NCI-H128 (cell line): ENCODE measurements around the gene DERL3.

Experiments
- DNase-seq: peaks from one replicate; lab custom pipeline; 2025; ENCODE audit not compliant: unreplicated experiment; lab: John Stamatoyannopoulos, UW

DERL3 gene

DNA sequence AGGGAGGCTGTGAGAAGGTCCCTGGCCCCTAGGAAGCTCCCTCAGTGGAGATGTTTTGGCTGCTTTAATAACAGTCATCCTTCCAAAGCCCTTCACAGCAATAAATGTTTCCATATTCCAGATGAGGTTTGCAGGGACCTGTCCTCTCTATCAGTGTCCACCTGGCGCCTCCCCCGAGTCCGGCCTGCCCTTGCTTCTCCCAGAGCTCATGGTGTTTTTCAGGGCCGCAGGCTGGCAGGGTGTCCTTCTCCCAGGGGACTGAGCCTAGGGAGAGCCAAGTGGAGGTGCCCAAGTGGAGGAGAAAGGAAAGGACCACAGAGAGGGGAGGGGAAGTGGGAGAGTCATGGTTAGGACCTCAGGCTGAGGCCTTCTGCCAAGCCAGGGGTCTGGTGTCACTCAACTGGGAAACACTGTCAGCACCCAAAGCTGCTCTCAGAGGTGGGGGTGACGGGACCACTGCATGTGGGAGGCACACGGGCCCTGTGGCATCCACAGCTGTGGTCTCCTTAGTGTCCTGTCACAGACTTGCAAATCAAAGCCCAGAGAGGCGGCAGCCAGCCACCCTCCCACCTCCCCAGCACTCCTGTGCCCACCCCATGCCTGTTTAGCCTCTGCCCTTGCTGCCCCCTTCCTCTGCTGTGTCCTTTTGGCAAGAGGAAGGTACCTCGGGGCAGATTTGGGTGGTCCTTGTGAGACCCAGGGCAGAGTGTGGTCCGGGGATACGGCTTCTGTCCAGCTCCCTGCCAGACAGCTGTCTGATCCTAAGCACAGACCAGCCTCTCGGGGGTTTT, 6.4 kb downstream of the DERL3 start:
- DNase-seq: no peak

DNA sequence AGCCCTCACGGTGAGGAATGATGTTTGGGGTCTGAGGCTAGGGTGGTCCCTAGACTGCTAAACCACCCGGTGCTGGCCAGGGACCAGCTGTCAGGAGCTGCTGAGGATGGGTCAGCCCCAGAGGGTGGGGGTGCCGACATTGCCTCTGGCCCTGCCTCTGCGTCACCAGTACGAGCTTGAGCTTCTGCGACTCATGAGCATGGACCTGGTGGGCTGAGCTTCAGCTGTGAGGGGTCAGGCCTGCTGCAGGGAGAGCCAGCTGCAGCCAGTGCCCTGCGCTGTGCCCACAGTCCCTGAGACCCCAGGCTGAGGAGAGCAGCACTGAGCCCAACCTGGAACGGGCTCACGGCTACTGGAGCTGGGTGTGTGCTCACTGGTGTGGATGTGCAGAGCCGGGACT, 7.0 kb downstream of the DERL3 start:
- no peak for DNase-seq

DNA sequence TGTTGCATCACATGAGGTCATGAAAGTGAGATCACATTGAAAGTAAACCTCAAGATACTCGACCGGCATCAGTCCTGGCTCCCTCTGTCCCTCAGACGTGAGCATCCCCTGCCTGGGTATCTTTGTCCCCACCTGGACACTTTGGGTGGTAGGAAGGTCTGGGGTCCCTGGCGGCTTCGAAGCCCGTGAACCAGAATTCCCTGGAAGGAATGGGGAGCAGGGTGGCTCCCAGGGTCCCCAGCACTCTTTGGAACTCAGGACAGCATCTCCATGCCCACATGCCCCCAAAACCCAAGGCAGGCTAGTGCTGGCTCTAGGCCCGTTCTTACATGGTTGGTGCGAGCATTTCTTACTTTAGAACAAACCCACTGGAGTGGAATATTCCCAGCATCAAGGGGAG, 7.5 kb downstream of the DERL3 start:
- no peak for DNase-seq

DNA sequence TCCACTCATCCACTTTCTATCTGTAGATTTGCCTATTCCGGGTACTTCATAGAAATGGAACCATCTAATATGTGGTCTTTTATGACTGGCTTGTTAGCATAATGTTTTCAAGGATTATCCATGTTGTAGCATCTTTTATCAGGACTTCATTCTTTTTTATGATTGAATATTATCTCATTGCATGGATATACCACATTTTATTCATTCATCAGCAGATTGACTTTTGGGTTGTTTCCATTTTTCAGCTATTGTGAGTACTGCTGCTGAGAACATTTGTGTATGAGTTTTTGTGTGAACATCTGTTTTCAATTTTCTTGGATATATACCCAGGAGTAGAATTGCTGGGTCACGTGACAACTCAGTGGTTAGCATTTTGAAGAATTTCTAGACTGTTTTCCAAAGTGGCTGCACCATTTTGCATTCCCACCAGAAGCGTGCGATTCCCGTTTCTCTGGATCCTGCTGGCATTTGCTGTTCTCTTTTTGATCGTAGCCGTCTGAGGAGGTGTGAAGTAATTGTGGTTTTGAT, 8.9 kb downstream of the DERL3 start:
- no peak for DNase-seq

DNA sequence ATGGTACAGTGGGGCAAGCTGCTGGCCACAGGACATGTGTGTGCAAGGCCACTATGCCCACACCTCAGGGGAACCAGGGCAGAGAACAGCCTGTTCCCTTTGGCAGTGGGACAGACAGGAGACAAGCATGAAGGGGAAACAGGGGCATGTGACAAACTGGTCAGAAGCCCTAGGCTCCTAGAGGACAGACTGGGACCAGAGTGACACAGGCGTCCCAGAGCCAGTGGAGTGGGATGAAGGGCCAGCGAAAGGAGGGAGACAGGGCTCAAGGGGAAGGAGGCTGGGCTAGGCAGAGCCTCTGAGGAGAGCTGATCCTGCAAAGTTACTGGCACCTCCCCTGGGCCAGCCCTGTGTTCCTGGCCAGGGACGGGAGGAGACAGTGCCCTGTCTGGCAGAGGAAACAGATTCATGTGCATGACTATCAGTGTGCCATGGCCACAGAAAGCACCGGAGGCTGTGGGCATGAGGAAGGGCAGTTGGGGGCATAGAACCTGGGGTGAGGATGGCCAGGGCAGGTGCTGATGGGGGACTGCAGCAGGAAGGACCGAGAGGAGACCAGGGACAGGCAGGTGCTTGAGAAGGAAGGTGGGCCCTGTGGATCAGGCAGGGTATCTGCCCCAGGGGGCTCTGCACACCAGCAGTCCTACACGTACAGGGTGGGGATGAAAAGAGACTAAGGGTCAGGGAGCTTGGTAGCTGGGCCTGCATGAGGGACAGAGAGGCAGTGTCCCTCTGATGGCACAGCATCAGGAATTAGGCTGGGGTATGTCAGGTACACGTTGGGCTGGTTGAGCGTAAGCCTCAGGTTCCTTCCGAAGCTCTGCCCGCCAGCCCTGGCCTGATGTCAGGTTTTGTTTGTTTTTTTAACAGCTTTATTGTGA, 9.8 kb downstream of the DERL3 start:
- DNase-seq: no peak

DNA sequence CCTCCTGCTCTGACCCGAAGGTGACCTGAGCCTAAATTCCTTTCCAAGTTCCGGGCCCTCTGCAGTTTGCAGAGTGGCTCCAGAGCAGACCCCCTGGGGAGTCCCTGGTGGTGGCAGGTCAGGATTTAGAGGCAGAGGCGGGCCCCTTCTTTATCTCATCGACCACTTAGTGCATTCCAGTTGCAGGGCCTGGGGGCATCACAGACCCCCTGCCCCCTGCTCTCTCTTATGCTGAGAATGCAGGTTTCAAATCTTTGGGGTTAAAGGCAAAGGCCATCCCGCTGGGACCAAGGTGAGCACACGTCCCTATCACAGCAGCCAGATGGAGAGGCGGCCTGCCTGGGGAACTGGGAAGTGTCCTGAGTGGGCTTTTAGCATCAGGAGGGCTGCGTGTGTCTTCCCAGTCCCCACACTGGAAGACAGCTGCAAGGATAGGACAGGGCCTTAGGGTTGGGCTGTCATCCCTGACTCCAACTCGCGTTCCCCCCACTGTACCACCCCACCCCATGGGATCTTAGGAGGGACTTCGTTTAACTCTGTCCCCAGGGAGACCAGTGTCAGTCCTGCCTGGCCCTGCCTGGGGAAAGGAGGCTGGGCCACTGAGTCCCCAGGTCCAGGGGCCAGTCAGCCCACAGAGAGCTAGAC, 11.3 kb downstream of the DERL3 start:
- DNase-seq: no peak

DNA sequence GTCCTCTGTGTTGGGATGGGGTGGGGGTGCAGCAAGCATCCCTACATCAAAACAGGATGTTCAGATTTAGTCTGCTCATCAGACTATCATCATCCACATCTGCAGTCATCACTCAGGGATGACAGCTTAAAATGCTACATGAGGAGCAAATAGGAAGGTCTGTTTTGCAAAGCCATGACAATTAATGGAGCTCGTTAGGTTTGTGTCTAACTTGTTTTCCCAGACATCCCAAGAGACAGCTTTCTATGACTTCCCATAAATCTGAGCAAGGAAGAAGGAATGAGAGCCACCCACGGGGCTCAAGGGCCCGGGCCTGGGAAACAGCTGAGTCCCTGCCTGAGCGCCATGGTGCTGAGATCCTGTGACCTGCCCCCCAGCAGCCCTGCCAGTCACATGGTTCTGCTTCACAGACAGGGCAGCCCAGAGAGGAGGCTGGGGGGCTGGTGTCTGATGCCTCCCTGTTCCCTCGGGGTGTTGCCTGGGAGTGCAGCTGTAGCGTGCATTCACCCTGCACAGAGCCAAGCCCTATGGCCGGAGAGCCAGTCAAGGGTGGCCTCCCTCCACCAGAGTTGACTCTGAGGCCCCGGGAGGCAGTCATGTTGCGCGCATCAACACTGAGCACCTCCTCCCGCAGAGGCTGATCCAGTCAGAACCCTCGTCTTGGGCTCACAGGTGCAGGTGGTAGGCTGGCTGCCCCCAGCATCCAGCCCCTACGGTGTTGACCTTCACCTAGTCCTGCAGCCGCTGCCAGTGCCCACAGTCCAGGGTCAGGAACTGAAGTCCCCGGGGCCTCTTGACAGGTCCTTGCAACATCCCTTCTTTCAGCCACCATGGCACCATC, 12.1 kb downstream of the DERL3 start:
- no peak for DNase-seq

DNA sequence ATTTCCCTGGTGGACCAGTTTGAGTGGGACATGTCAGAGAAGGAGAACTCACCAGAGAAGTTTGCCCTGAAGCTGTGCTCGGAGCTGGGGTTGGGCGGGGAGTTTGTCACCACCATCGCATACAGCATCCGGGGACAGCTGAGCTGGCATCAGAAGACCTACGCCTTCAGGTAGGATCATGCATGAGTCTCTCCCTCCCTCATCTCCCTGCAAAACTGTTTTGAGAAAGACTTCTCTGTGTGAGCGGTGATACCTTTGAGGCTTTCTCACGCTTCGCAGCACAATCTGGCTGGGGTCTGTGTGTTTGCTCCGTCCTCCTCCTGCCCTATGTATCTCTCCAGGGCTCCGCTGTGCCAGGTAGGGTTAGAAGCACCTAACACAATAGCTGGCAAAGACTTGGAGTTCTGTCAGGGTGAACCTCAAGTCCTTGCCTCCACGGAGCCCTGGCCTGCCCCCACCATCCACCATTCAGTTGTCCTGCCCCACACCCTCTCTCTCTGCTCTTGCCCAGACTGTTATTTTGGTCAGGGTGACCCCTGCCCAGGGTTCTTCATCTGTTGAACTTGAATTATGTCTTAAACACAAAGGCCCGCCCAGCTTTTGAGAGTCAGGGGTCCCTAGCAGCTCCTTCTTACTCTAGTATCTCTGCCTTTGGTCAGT, 13.4 kb downstream of the DERL3 start:
- DNase-seq: no peak

DNA sequence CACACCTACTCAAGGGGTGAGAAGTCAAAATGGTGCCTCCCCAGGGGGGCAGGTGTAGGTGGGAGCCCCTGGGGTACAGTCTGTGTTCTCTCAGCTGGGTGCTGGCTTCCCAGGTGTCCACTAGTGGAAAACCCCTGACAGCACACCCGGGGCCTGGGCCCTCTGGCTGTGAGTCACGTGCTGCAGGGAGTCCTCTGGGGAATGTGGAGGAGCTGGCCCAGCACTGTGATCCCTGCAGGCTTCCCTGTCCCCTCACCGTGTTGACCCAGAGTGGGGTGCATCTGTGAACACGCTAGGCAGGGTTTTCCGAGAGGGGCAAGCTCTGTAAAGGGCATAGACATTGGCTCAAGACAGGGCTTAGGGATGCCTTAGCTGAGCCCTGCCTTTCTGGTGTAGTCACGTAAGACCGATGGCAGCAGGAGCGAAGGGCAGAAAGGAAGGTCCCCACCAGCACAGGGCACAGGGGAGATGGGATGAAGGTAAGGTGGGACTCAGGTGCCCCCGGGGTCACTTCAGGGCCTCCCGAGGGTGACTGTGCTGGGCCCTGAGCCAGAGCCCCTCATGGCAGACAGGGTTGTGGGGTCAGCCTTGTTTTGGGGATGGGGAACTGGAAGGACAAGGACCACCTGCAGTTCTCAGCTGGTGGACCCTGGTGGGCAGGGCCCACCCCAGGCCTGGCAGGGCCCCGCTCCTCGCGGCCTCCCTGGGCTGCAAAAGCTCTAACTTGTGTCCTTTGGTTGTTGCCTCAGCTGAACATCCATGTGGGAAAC, 14.1 kb downstream of the DERL3 start:
- no peak for DNase-seq

DNA sequence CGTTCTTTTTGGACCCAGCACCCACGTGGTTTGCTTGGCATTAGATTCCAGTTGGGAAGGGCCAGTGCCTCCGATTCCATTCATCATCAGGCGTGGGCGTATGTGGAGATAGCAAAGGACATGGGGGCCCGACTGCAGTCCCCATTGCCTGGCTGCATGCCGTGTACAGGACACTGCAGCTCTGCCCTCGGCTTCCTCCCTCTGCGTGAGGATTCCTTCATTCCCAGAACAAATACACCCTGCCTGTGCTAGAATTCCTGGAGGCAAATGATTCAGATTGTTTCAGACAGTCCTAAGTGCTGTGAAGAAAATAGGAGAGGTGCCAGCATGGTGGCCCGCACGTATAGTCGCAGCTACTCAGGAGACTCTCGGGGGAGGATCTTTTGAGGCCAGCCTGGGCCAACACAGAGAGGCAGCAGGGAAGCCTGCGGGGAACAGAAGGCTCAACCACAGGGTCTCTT, 15.4 kb downstream of the DERL3 start:
- no peak for DNase-seq

DNA sequence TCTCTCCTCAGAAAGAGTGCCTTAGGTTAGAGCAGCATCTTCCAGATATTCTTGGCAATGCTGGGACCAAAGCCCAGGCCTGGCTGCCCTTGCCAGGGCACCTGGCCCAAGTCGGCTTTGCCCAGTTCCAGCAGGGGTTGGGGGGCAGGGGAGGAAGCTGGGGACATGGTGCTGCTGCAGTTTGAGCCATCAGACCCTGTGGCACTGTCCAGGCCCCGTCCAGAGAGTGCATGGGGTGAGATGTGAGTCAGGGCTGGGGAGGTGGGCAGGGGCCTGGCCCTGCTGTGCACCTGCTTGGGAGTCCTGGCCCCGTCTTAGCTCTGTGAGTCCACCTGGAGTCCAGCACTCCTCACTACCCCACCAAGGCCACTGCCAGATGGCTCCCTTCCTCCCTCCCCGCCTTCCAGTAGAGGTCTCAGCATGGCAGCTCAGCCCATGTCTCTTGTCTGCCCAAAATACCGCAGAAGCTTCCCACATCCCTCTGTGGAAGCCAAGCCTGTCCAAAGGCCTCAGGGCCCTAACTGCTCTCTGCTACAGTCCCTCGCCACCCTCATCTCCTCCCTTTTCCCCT, 16.6 kb downstream of the DERL3 start:
- no peak for DNase-seq

DNA sequence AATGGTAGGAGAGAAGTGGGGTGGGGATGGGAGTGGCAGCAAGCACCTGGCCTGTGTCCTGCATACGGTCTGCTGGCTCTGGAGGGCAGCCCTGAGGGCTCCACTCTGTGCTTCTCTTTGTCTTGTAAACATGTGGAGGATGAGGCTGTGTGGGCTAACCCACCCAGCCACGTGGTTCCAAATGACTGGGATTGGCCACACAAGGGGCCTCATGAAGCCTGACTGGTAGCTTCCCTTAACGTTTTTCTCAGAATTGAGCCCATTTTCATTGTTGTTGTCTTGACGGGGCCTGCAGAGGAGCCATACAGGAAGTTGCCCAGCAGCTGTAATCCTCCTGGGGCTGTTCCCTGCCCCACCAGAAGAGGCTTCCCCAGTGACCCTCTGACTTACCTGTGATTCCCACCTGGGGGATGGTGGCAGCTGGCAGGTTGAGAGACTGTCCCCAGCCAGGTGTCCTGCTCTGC, 18.0 kb downstream of the DERL3 start:
- no peak for DNase-seq

DNA sequence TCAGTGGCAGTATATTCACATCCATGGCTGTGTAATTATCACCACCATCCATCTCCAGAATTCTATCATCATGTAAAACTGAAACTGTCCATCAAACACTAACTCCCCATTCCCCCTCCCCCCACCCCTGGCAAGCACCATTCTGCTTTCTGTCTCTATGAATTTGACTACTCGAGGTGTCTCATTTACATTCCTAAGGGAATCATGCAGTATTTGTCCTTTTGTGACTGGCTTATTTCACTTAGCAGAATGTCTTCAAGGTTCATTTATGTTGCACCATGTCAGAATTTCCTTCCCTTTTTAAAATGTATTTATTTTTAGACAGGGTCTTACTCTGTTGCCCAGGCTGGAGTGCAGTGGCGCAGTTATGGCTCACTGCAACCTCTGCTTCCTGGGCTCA, 20.3 kb downstream of the DERL3 start:
- no peak for DNase-seq

DNA sequence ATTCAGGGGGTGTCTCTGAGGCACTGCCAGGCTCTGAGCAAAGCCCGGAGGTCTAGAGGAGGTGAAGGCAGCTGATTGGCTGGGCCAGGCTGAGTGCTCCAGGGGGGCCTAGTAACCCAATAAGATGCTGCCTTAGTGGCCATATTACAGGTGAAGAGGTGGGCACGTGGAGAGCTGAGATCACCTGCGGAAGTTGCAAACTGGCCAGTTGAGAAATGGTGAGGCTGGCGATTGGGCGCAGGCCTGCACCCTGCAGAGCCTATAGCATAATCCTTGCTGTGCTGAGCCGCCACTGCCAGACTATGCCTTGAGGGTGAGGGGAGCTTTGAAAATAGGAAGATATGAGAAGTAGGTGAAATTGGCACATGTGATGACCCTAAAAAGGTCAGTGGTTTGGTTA, 21.7 kb downstream of the DERL3 start:
- DNase-seq: no peak

DNA sequence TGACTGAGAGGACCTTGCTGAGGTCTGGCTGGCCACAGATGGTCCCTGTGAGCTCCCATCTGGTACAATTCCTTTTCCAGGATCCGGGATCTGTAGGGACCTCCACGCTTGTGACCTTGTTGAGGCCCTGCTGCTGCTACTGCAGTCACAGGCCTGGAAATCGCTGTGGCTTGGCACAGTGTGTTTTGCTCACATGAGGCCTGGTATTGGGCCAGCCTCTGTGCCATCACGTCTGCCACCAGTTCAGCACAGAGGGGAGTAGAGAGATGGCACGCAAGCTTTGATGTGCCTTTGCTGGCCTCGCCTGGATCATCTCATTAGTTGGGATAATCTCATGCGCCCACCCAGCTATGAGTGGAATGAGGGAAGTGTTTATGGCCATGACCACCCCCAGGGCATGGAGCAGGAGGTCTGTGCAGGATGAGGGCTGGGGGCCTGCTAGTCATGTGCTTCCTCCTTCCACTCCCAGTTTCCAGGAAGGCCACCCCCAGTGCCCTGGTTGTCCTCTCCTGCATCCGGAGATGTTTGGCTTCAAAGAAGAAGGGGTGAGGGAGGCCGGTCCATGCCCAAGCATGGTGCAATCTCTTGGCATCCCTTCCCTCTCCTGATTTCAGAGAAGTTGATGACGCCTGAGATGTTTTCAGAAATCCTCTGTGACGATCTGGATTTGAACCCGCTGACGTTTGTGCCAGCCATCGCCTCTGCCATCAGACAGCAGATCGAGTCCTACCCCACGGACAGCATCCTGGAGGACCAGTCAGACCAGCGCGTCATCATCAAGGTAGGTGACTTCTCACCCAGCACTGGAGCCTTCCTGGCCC, 22.4 kb downstream of the DERL3 start:
- DNase-seq: no peak

DNA sequence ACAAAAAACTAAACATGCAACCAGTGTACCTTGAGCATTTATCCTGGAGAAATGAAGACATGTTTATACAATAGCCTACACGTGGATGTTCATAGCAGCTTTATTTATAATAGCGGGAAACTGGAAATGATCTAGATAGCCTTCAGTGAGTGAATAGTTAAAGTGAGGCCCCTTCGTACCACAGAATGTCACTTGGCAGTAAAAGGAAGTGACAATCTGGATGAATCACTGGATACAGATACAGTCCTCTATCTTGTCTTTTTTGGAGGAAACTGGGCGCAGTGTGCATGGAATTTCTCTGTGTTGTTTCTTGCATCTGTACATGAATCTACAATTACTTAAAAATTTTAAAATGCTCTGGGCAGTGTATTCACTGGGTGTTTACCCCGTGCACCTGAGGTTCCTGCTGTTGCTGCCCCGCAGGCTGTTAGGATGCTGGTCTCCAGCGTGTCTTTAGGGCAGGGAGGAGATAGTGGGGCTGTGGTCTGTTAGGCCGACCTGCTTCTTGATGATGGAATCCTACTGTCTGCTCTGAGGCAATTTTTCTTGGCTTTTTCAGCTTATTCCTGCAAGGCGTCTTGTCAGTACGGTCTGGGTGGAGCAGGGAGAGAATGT, 23.2 kb downstream of the DERL3 start:
- DNase-seq: no peak

DNA sequence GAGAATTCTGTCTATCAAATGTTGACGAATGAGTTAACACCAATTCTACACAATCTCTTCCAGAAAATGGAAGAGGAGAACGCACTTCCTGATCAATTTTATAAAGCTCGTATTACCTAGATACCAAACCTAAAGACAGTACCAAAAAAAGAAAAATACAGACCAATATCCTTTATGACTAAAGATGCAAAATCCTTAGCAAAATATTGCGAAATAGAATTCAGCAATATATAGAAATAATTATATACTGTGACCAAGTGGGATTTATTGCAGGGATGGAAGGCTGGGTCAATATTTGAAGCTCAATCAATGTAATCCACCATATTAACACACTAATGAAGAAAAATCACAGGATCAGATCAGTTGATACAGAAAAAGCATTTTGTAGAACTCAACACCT, 26.4 kb downstream of the DERL3 start:
- no peak for DNase-seq

DNA sequence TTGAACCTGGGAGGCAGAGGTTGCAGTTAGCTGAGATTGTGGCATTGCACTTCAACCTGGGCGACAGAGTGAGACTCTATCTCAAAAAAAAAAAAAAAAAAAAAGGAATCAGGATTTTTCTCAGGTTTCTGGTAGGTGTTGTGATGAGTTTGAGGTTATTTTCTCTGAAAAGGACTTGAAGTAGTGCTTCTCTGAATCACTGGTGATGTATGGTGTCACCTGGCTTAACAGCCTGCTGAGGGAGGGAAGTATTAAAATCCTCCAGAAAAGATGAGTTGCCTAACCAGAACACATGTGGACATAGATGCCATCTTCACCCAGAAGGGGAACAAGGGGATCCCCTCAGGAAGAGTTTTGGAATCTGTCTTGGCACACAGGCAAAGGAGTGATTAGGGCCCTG, 32.0 kb downstream of the DERL3 start:
- no peak for DNase-seq
